ENCODE data around the gene MEMO1. TPM values are rescaled to one million over a fixed set of nuclear protein-coding genes. Genes with fewer than 3 reads are reported as not detected.

MEMO1 gene
- polyA plus RNA-seq, 1 donor (not counting 4 experiments of a cell fraction or from before 2014, with no cell fraction given), result 125 TPM

DNA sequence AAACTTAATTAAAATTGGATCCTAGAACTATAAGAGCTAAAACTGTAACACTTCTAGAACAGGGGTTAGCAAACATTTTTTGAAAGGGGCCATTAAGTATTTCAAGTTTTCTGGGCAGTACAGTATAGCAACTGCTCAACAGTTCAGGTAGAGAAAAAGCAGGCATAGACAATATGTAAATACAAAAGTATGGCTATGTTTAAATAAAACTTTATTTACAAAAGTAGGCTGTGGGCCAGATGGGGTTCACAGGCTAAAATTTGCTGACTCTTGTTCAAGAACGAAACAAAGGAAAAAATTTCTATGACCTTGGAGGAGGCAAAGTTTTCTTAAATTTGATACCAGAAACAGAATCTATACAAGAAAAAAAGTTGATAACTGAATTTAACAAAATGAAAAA lies 114.5 kb downstream of the MEMO1 start:
- H3K27ac ChIP-seq (ENCODE audit: control insufficient read depth, insufficient read depth, low read length), result no peak overlapping the region
- TF ChIP-seq, protein P1, sequence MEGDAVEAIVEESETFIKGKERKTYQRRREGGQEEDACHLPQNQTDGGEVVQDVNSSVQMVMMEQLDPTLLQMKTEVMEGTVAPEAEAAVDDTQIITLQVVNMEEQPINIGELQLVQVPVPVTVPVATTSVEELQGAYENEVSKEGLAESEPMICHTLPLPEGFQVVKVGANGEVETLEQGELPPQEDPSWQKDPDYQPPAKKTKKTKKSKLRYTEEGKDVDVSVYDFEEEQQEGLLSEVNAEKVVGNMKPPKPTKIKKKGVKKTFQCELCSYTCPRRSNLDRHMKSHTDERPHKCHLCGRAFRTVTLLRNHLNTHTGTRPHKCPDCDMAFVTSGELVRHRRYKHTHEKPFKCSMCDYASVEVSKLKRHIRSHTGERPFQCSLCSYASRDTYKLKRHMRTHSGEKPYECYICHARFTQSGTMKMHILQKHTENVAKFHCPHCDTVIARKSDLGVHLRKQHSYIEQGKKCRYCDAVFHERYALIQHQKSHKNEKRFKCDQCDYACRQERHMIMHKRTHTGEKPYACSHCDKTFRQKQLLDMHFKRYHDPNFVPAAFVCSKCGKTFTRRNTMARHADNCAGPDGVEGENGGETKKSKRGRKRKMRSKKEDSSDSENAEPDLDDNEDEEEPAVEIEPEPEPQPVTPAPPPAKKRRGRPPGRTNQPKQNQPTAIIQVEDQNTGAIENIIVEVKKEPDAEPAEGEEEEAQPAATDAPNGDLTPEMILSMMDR (optimal IDR thresholded peaks at IDR 0.05 in 1 of 3, IDR thresholded peaks at IDR 0.05 in 1 of 3, conservative IDR thresholded peaks at IDR 0.05 in 1 of 3; ENCODE audit: extremely low read depth in 1 of 3, insufficient read depth in 2 of 3, low read length in 3 of 3), result no peak
- TF ChIP-seq EZH2 (IDR thresholded peaks at IDR 0.05; ENCODE audit: low read length), result no peak
- H2AFZ ChIP-seq (ENCODE audit: control insufficient read depth, low read length), result no peak overlapping the region
- no peak overlapping the region for H3K4me2 ChIP-seq (ENCODE audit: control insufficient read depth, extremely low read depth, insufficient read depth, low read depth, low read length)
- no peaks in the 10 kb centered on the region for H3K9me3 ChIP-seq (ENCODE audit: control insufficient read depth, low read depth, low read length)
- H3K9ac ChIP-seq (ENCODE audit: control insufficient read depth, extremely low read depth, insufficient read depth, low read length), result no peak overlapping the region
- no peaks in the 10 kb centered on the region for H3K27me3 ChIP-seq (ENCODE audit: control insufficient read depth, extremely low read depth, insufficient read depth, low read length)
- H3K79me2 ChIP-seq (ENCODE audit: control insufficient read depth, insufficient read depth, low read length), result peaks cover 8% of the 10 kb centered on the region
- FAIRE-seq (no peak), DNase-seq (ENCODE audit: low read depth, low spot score) (no peak)
- dilution Hi-C loops (cut with MboI; ENCODE audit: extremely low pct_ligation_motif_present, low sequenced_read_pairs), result no loop called here
- H3K36me3 ChIP-seq (ENCODE audit: control insufficient read depth in 2 of 2, extremely low read depth in 1 of 2, insufficient read depth in 2 of 2, low read length in 2 of 2), result peaks cover 0 to 1% of the 10 kb centered on the region in 2 experiments
- H3K4me1 ChIP-seq (ENCODE audit: control insufficient read depth, extremely low read depth, insufficient read depth, low read length), result no peaks in the 10 kb centered on the region
- H4K20me1 ChIP-seq (ENCODE audit: control insufficient read depth, extremely low read depth, insufficient read depth, low read length), result no peaks in the 10 kb centered on the region
- H3K4me3 ChIP-seq (ENCODE audit: control insufficient read depth in 2 of 3, extremely low read depth in 1 of 3, insufficient read depth in 2 of 3, low read depth in 1 of 3, low read length in 3 of 3), result no peak overlapping the region
- no peaks in the 10 kb centered on the region for H3K9me1 ChIP-seq (ENCODE audit: control insufficient read depth, extremely low read depth, insufficient read depth, low read length)

DNA sequence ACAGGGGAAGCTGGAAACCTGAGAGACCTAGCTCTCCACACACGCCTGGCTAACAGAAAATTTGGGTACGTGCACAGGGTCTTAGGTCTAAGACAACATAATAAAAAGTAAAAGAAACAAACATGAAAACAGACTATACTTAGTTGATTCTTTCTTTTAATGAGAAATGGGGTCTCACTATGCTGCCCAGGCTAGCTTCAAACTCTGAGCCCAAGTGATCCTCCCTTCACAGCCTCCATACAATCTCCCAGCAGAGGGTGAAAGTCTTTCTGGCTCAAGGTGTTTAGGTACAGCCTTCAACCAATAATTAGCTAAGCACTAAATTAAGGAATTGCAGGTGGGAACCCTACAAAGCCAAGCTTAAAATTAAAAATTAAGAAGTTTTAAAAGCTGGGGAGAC lies 116.2 kb downstream of the MEMO1 start:
- Histone ChIP-seq H3K79me2 (ENCODE audit: control insufficient read depth, insufficient read depth, low read length) (peaks cover 10% of the 10 kb centered on the region), H3K4me3 (ENCODE audit: control insufficient read depth in 2 of 3, extremely low read depth in 1 of 3, insufficient read depth in 2 of 3, low read depth in 1 of 3, low read length in 3 of 3) (no peak overlapping the region), H3K27me3 (ENCODE audit: control insufficient read depth, extremely low read depth, insufficient read depth, low read length) (no peaks in the 10 kb centered on the region), H3K36me3 (ENCODE audit: control insufficient read depth in 2 of 2, extremely low read depth in 1 of 2, insufficient read depth in 2 of 2, low read length in 2 of 2) (peaks cover 0 to 3% of the 10 kb centered on the region in 2 experiments), H3K27ac (ENCODE audit: control insufficient read depth, insufficient read depth, low read length) (no peak overlapping the region), H3K9me1 (ENCODE audit: control insufficient read depth, extremely low read depth, insufficient read depth, low read length) (no peaks in the 10 kb centered on the region), H3K9ac (ENCODE audit: control insufficient read depth, extremely low read depth, insufficient read depth, low read length) (no peak overlapping the region), H3K4me2 (ENCODE audit: control insufficient read depth, extremely low read depth, insufficient read depth, low read depth, low read length) (no peak overlapping the region), H3K4me1 (ENCODE audit: control insufficient read depth, extremely low read depth, insufficient read depth, low read length) (no peaks in the 10 kb centered on the region), H3K9me3 (ENCODE audit: control insufficient read depth, low read depth, low read length) (no peaks in the 10 kb centered on the region), H2AFZ (ENCODE audit: control insufficient read depth, low read length) (no peak overlapping the region), H4K20me1 (ENCODE audit: control insufficient read depth, extremely low read depth, insufficient read depth, low read length) (no peaks in the 10 kb centered on the region)
- FAIRE-seq (no peak), DNase-seq (ENCODE audit: low read depth, low spot score) (no peak)
- dilution Hi-C loops (cut with MboI; ENCODE audit: extremely low pct_ligation_motif_present, low sequenced_read_pairs), result no loop called here
- TF ChIP-seq EZH2 (IDR thresholded peaks at IDR 0.05; ENCODE audit: low read length), result no peak

DNA sequence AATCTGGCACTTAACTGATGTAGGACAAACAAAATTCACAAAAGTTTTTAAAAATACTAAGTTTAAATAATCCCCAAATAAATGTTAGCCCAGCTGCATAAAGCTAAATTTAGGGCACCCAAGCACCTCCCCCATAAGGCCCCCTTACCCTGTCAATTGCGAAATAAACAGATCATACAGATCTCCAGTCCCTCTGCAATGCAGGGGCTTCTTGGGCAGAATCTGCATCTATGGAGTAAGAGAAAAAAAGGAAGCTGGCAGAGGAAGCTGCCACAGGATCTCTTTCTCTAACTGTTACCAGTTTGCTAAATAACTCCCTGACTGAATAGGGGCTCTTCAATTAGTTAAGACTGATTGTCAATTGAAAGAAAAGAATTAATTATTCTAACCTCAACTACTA lies 117.7 kb downstream of the MEMO1 start:
- FAIRE-seq (no peak), DNase-seq (ENCODE audit: low read depth, low spot score) (no peak)
- Histone ChIP-seq H3K9me1 (ENCODE audit: control insufficient read depth, extremely low read depth, insufficient read depth, low read length) (no peaks in the 10 kb centered on the region), H3K9ac (ENCODE audit: control insufficient read depth, extremely low read depth, insufficient read depth, low read length) (no peak overlapping the region), H3K27me3 (ENCODE audit: control insufficient read depth, extremely low read depth, insufficient read depth, low read length) (no peaks in the 10 kb centered on the region), H3K4me2 (ENCODE audit: control insufficient read depth, extremely low read depth, insufficient read depth, low read depth, low read length) (no peak overlapping the region), H3K9me3 (ENCODE audit: control insufficient read depth, low read depth, low read length) (no peaks in the 10 kb centered on the region), H3K36me3 (ENCODE audit: control insufficient read depth in 2 of 2, extremely low read depth in 1 of 2, insufficient read depth in 2 of 2, low read length in 2 of 2) (peaks cover 0 to 2% of the 10 kb centered on the region in 2 experiments), H4K20me1 (ENCODE audit: control insufficient read depth, extremely low read depth, insufficient read depth, low read length) (no peaks in the 10 kb centered on the region), H3K4me3 (ENCODE audit: control insufficient read depth in 2 of 3, extremely low read depth in 1 of 3, insufficient read depth in 2 of 3, low read depth in 1 of 3, low read length in 3 of 3) (no peak overlapping the region), H3K79me2 (ENCODE audit: control insufficient read depth, insufficient read depth, low read length) (peaks cover 12% of the 10 kb centered on the region), H2AFZ (ENCODE audit: control insufficient read depth, low read length) (no peak overlapping the region), H3K4me1 (ENCODE audit: control insufficient read depth, extremely low read depth, insufficient read depth, low read length) (no peaks in the 10 kb centered on the region), H3K27ac (ENCODE audit: control insufficient read depth, insufficient read depth, low read length) (no peak overlapping the region)
- TF ChIP-seq EZH2 (IDR thresholded peaks at IDR 0.05; ENCODE audit: low read length), result no peak
- TF ChIP-seq, protein P1 (optimal IDR thresholded peaks at IDR 0.05 in 1 of 3, IDR thresholded peaks at IDR 0.05 in 1 of 3, conservative IDR thresholded peaks at IDR 0.05 in 1 of 3; ENCODE audit: extremely low read depth in 1 of 3, insufficient read depth in 2 of 3, low read length in 3 of 3), result no peak
- dilution Hi-C loops (cut with MboI; ENCODE audit: extremely low pct_ligation_motif_present, low sequenced_read_pairs), result no loop called here

Data from keratinocyte (primary cell).